Activated CD8-positive, alpha-beta memory T cell treated with anti-CD3 and anti-CD28 coated beads for 36 hours (primary cell): ENCODE results near the gene PRMT1. TPM values are rescaled to one million over a fixed set of nuclear protein-coding genes. Genes with fewer than 3 reads are reported as not detected.

Experiments
- CTCF ChIA-PET: fragments of 350-600 bp; sonication (Branson Sonifier 250); formaldehyde crosslinking; loops from one replicate; lab custom pipeline; 2021; ENCODE audit warnings: antibody characterized with exemption; lab: Charles Lee
- POLR2A ChIA-PET: fragments of 350-600 bp; sonication (Branson Sonifier 250); formaldehyde crosslinking; loops from one replicate; lab custom pipeline; 2021; ENCODE audit warnings: antibody characterized with exemption; lab: Charles Lee
- total RNA-seq, 2 experiments: library from RNA; stranded (reverse); gene quantifications; one replicate each; pipeline ENCODE4 v1.2.3, GENCODE V29; 2021

PRMT1 gene
- total RNA-seq, 2 experiments from 2014 or later, result 538 to 559 TPM

DNA sequence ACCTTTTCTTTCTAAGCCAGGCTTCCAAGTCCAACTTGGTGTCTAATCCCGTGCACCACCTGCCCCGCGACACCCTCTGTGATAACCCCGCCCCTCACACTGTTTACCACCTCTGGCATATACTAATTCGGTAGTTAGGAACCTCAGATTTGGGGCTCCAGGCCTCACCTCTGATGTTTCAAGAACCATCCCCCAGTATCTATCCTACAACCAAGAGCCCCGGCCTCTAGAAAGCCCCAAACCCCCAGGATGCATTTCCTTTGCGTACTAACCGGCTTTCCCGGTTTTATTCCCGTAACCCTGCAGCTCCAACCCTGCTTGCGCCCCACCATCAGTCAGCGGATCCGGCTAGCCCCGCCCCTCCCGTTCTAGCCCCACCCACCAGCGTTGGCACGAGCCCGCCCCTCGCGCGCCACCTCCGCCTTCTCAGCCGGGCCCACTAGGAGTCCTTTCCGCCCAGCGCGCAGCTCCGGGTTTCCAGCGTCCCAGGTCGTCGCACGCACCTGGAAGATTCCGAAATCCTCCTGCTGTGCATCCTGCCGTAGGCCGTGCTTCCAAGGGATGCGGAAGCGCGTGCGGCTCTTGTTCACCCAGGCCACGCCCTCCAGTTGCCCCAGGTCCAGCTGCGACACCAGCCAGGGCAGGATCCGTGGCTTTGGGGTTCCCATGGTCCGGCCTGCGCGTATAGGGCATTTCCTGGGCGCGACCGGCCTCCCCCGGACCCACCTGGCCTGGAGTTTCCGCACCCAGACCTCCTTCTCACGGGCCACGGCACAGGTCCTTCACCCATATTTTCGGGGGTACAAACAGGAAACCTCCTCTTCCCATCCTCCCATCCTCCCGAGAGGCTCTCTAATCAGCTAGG, 12.7 kb upstream of the PRMT1 start:
- ChIA-PET CTCF (interaction anchor here (0.6 to 2.7 kb wide), 7 partner anchors 14 to 189 kb away, joined by 3 to 20 read pairs (median 4); partner anchors contain the start of gene PRMT1), POLR2A (interaction anchor here (0.6 to 3.1 kb wide), 6 partner anchors 9 to 168 kb away, joined by 3 to 29 read pairs (median 7); partner anchors contain the start of genes PRMT1, RPS11 and RRAS)

DNA sequence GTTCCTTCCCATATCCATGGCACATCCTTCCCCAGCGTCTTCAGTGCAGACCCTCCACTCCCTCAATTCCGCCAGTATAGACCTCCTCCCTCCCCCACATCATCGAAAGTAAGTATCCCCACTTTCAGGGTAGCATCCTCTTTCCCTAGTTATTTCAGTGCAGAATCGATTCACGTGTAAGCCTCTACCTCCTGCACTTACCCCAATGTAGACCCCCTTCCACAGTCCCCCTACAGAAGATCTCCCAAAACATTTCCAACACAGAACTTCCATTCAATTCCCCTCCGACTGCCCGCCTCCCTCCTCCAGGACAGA, 12.1 kb upstream of the PRMT1 start:
- POLR2A ChIA-PET, result interaction anchor here (1.1 to 3.1 kb wide), 4 partner anchors 10 to 85 kb away, joined by 3 to 29 read pairs (median 9); partner anchors contain the start of genes NOSIP, PRMT1 and RRAS
- CTCF ChIA-PET, result interaction anchor here (0.6 to 2.7 kb wide), 5 partner anchors 13 to 189 kb away, joined by 3 to 20 read pairs (median 4); partner anchors contain the start of gene PRMT1

DNA sequence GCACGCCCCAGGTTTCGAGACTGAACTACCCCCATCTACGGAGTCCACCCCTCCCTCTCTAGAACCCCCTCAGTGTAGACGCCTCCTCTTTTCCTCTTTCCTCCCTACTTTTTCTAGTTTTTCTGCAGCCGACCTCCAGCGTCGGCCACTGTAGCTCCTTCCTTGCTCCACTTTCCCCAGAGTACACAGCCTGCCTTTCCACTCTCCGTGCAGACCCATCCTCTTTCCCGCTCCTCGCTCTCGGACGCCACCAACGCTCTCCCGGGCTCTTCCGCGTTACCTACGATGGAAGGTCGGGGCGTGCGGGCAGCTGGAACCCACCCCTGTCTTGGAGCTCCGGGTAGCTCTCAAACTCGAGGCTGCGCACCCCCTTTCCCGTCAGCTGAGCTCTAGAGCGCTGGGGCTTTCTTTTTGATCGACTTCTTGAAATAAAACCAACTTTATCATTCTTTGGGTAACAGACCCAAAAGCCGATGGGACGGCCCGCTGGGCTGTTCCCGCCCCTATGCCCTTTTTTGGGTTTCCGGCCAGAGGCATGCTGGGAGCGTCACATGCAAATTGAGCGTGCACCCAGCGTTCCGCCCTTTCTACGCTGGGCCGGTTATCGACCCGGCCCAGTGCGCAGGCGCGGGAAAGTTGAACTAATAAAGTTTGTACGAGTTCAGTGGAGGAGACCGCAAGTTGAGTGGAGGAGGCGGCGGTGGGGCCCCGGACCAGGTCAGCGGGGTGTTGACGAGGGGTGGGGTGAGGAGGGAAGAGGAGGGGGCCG, 11.5 kb upstream of the PRMT1 start, which contains the start of the genes BCL2L12 and IRF3:
Gene BCL2L12, plus strand, starts transcription at position 583 of the 769 bp plus-strand sequence. CDS start 760 bp downstream, outside the sequence.
Gene IRF3, minus strand, starts transcription at position 507 of the 769 bp plus-strand sequence. CDS start 1,019 bp downstream, outside the sequence.
- ChIA-PET CTCF (interaction anchor here (1.2 to 2.7 kb wide), 3 partner anchors 13 to 190 kb away, joined by 3 to 20 read pairs (median 3); partner anchors contain the start of gene PRMT1), POLR2A (interaction anchor here (0.5 to 3.1 kb wide), 5 partner anchors 10 to 137 kb away, joined by 3 to 29 read pairs (median 7); partner anchors contain the start of genes NOSIP, PRMT1 and RRAS)

DNA sequence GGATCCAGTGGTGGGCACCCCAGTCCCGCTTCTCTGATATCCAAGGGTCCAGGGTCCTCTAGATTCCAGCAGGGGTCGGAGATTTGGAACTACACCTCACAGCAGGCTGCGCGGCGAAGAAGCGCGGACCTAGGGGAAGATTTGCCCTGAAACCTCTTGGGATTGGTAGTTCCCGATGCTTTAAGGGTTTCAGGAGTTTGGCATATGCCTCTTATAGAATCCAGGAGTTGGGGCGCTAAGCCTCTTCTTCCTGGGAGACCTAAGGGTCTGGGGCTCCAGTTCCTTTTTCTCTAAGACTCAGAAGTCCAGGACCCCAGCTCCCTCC, 11.0 kb upstream of the PRMT1 start:
- CTCF ChIA-PET, result interaction anchor here (1.2 kb wide), 1 partner anchor 99 kb away, joined by 3 read pairs; no protein-coding TSS in a partner anchor
- POLR2A ChIA-PET, result interaction anchor here (0.5 to 3.1 kb wide), 4 partner anchors 11 to 138 kb away, joined by 3 to 29 read pairs (median 7); partner anchors contain the start of genes NOSIP, PRMT1 and RRAS

DNA sequence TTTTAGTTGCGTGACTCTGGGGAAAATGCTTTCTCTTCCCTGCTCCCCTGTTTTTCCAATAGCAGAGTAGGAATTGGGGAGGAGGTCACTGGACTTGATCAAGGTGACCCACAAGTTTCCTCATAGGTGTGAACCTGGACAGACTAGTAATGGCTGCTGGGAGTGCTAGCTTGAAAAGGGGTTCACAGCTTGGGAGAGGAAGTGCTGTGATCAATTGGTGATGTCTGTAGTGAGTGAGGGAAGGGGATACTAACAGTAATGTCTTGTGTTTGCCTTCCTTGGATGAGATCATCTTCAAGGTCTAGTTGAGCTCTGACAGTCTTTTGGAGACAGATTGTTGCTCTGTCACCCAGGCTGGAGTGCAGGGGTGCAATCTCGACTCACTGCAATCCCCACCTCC, 9.6 kb upstream of the PRMT1 start:
- POLR2A ChIA-PET, result interaction anchor here (1.3 to 1.4 kb wide), 2 partner anchors 8 to 24 kb away, joined by 3 to 4 read pairs; no protein-coding TSS in a partner anchor
- CTCF ChIA-PET, result interaction anchor here (0.7 to 0.9 kb wide), 2 partner anchors 87 to 491 kb away, joined by 3 to 5 read pairs; partner anchors contain the start of gene NOSIP

DNA sequence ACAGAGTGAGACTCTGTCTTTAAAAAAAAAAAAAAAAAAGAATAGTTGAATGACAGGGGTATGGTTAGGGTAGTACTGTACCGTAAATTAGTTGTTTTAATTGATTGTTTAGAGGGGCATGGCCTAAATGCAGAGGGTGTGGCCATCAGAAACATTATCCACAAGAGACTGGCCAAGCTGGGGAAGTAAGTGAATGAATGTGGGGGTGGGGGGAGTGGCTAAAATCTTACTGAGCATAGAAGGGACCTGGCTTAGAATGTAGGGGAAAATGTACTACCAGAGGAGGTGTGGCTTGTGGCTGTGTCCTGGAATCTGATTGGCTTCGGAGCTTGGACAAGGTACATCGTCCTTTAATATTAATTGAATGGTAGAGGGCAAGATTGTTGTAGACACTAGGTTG, 7.6 kb upstream of the PRMT1 start:
- ChIA-PET POLR2A (no interaction called here), CTCF (interaction anchor here (0.6 kb wide), 1 partner anchor 353 kb away, joined by 3 read pairs; no protein-coding TSS in a partner anchor)

DNA sequence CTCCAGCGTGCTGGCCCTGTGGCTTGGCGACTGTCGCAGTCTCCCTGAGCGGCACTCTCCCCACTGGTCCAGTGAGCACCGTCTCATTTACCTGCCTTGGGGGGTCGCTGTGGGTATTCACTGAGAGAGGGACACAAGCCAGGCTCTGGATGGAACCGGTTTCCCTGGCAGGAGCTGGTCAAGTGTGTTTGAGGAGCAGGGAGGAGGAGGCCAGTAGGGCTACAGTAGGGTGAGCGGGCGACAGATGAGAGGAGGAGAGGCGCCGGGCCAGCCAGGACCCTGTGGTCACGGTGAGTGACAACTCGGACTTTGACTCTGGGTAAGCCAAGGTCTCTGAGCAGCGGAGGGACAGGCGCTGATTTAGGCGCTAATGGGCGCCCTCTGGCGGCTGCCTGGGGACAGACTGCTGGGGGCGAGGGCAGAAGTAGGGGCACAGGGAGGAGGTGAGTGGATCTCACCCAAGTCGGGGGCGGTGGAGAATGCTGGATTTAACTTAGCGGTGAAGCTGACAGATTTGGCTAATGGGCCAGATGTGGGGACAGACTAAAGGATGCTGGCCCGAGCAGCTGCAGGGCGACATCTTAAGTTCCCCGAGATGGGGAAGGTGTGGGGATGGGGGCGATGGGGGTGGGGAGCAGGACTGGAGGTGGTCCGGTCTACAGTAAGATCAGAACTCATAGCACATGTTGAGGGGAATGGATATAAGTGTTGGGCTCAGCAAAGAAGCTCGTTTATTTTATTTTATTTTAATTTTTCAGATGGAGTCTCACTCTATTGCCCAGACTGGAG, 4.7 kb upstream of the PRMT1 start:
- CTCF ChIA-PET, result interaction anchor here (0.6 to 2.3 kb wide), 13 partner anchors 10 to 137 kb away, joined by 3 to 11 read pairs (median 4); partner anchors contain the start of gene SCAF1

DNA sequence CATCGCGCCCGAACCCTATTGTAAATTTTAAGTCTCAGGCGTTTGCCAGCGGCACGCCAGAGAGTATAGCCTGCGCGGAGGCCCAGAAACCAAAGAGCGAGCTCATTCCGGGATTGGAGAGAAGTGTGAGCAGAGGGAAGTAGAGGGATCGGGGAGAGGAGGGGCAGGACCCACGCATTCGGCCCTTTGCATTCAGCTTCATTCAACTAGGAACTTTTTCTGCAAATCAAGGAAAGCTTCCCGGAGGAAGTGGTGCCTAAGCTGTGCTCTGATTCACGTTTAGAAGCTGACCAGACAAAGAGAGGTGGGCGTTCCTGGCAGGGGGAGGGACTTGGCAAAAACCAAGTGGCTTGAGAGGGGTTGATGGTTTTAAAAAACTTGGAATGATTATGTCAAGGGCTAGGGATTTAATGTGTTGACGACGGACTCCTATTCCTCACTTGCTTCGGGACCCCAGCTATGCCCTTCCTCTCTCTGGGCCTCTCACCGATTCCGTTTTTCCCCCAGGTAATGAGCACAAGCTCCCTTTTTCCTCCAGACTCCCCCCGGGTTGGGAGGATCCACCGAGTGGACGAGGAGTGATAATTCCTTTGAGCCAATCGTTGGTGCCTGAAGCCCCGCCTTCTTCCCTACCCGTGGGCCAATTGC, 811 bp upstream of the PRMT1 start:
- CTCF ChIA-PET, result interaction anchor here (1.0 to 3.6 kb wide), 6 partner anchors 8 to 200 kb away, joined by 3 to 20 read pairs (median 4); partner anchors contain the start of genes BCL2L12, IRF3 and RRAS

More for the DNA sequence above, 4.7 kb upstream of the PRMT1 start:
- POLR2A ChIA-PET, result interaction anchor here (0.5 kb wide), 1 partner anchor 216 kb away, joined by 6 read pairs; no protein-coding TSS in a partner anchor

DNA sequence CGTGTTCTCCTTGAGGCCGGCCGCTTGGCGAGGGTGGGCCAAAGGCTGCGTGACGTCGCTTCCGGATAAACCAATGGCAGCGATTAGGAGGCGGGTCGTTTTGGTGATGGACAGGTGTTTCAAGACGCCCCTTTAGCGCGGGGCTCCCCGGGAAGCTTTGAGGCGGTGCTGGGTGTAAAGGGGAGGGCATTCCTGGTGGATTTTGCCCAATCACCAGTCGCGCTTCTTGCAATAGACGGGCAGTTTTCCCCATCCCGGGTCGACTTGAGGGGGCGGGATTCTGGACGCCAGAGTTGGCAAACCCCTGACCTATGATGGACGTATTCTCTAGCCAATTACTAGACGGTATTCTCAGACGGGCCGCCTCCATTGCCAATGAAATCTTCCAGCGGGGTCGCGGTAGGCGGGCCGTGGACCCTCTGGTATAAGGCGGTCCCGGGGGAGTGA, 264 bp upstream of the PRMT1 start:
- CTCF ChIA-PET, result interaction anchor here (1.0 to 3.6 kb wide), 7 partner anchors 8 to 201 kb away, joined by 3 to 20 read pairs (median 4); partner anchors contain the start of genes BCL2L12, IRF3 and RRAS
- POLR2A ChIA-PET, result interaction anchor here (0.6 to 4.3 kb wide), 7 partner anchors 9 to 200 kb away, joined by 3 to 29 read pairs (median 4); partner anchors contain the start of genes AKT1S1, AP2A1, BCL2L12 and IRF3

More for the DNA sequence above, 811 bp upstream of the PRMT1 start:
- POLR2A ChIA-PET, result interaction anchor here (0.7 to 4.3 kb wide), 8 partner anchors 9 to 201 kb away, joined by 3 to 29 read pairs (median 4); partner anchors contain the start of genes AKT1S1, AP2A1, BCL2L12 and IRF3

DNA sequence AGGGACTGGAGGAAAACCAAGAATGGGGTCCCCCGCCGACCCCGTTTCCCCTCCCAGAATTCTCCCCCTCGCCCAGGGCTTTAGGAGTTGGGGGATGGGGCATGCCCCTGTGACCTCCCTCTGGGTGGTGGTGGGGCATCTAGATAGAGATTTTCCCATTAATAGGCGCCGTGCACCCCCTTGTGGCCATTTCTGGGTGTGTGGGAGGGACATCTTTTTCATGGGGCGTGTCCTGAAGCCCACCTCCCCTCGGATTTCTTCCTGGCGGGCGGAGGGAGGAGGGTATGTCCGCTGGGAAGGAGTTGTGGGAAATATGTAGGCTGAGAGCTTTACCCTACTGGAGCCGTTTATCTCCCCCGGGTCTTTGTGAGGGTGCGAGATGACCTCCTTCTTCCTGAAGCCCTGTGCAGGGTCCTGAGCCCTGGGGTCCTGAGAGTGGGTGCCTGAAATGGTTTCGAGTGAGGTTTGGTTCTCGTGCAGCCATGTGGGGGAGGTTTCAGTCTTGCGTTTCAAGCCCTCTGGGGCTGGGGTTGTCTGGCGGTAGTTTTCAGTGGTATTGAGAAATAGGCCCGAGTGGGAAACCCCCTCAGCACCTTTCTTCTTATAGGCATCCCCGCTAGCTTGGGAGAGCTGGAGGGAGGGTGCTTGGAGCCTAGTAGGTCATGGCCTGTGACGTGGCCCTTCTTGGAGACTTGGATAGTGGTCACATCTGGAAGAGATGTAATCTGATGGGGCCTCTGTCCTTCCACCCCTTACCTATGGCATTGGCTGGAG, 1.0 kb downstream of the PRMT1 start:
- ChIA-PET POLR2A (interaction anchor here (1.2 to 4.3 kb wide), 3 partner anchors 12 to 38 kb away, joined by 4 to 29 read pairs (median 4); partner anchors contain the start of genes BCL2L12, IRF3 and RRAS), CTCF (interaction anchor here (0.7 to 3.6 kb wide), 11 partner anchors 7 to 179 kb away, joined by 3 to 20 read pairs (median 3); partner anchors contain the start of genes ADM5, BCL2L12, IRF3 and RRAS)

DNA sequence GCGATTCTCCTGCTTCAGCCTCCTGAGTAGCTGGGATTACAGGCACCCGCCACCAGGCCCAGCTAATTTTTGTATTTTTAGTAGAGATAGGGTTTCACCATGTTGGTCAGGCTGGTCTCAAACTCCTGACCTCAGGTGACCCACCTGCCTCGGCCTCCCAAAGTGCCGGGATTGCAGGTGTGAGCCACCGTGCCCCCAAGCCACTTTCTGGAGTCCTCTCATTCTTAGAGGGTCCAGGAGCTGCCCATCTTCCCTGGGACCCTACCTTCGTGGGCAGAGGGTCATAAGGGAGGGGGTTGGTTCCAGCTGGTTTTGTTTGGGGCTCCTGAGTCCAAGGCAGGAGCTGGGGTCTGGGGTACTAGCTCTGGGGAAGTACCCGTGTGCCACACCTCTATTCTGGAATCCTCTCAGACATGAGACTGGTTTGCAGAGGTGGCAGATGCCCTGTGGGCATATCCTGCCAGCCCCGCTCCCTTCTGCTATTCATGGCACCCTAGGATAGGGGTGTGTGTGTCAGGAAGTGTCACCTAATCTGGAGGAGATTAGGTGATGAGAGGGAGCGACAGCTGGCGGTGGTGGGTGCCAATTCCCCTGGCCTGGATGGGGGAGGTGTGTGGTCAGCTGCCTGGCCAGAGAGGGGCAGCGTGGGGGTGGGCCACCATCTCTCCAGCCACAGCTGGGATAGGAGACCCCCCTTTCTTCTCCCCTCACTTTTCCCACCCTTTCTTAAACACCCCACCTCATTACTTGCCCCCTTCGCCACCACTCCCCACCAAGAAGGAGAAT, 2.1 kb downstream of the PRMT1 start:
- POLR2A ChIA-PET, result interaction anchor here (0.7 to 4.3 kb wide), 4 partner anchors 11 to 39 kb away, joined by 4 to 29 read pairs (median 4); partner anchors contain the start of genes BCL2L12, IRF3 and RRAS
- CTCF ChIA-PET, result interaction anchor here (0.7 to 3.6 kb wide), 8 partner anchors 8 to 1356 kb away, joined by 3 to 20 read pairs (median 4); partner anchors contain the start of genes BCL2L12 and IRF3

DNA sequence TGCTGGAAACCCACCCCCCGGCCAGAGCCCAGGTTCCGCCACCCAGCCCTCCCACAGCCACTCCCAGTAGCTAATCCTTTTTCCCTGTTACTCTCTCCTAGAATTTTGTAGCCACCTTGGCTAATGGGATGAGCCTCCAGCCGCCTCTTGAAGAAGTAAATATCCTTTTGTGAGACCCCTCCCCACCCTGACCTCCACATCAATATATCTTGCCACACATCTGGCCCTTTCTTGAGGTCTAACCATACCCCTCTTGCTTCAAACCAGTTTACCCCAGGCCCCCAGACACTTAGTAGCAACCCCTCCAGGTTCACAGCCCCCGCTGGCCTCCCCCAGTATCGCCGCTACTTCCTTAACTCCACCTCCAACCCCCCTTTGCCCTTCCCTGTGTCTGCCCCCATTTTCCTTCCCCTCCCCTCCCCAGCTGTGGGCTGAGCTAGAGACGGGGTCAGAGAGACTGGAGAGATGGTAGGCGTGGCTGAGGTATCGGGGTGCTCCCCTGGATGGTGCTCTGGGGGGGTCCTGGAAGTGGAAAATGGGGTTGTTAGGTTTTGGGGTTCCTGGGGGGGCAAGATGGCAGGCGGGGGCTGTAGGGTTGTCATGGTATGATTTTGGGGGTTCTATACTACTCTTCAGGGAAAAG, 2.8 kb downstream of the PRMT1 start:
- POLR2A ChIA-PET, result interaction anchor here (0.6 kb wide), 1 partner anchor 30 kb away, joined by 5 read pairs; no protein-coding TSS in a partner anchor
- CTCF ChIA-PET, result interaction anchor here (0.6 to 3.6 kb wide), 9 partner anchors 9 to 1356 kb away, joined by 3 to 20 read pairs (median 4); partner anchors contain the start of genes ADM5, BCL2L12, IRF3 and RRAS

DNA sequence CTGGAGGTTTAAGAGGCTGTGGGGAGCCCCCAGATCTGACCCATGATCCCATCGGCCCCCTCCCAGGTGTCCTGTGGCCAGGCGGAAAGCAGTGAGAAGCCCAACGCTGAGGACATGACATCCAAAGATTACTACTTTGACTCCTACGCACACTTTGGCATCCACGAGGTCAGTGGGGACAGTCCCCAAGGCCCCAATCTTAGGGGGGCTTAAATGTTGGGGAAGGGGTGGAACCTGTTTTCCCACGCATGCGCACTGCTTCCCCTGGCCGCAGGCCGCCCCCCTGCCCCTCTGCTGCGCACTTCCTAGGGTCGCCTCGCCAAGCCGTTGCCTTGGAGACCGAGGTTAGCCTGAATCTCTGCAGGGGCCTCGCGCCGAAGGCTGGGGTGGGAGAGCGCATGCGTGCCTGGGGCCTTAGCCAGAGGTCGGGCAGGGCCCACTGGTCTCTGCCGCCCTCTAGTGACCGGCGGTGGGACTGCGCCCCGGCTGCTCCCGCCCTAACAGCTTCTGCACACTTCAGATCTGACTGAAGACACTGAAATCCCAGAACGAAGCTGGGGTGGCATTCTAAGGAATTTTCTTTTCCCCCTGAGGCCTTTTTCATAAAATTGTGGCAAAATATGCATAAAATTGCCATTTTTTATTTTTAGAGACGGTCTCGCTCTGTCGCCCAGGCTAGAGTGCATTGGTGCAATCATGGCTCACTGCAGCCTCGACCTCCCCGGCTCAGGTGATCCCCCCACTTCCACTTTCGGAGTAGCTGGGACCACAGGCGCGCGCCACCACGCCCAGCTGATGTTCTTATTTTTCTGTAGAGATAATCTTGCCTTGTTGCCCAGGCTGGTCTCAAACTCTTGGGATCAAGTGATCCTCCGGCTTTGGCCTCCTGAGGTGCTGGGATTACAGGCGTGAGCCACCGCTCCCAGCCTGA, 3.6 kb downstream of the PRMT1 start:
- ChIA-PET POLR2A (interaction anchor here (0.6 kb wide), 1 partner anchor 31 kb away, joined by 5 read pairs; no protein-coding TSS in a partner anchor), CTCF (interaction anchor here (0.6 to 1.4 kb wide), 16 partner anchors 9 to 683 kb away, joined by 3 to 7 read pairs (median 4); partner anchors contain the start of genes ADM5, CPT1C, FLT3LG and PTOV1)
